ENCODE data around the gene CYP24A1. TPM values are rescaled to one million over a fixed set of nuclear protein-coding genes. Genes with fewer than 3 reads are reported as not detected.

The CYP24A1 gene
- total and polyA plus RNA-seq, 5 donors: not detected

DNA sequence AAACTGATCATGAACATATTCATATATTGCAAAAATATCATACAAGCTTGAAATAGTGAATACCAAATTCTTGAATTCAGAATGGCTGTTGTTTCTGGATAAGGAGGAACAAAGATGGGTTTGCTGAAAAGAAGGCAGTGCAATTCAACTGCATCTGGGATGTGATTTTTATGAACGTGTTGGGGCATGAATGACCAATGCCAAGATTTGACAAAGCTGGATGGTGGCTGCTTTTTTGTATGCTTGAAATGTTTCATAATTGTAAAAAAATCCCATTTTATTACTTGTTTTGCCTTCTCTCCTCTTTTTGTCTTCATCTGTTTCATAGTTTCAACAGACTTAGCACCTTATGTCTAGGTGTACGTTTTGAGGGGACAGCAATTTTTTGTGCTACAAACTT is 66.6 kb downstream of the CYP24A1 start:
- intact Hi-C loops (cut with DNase I): no loop called here
- WGBS: 67% methylated on average over 2 of the region's 2 CpGs
- H3K4me3 ChIP-seq (ENCODE audit: low read length): no peak overlapping the region

GRCh38 chr20:54106162-54106561 is 67.6 kb downstream of the CYP24A1 start:
- Histone ChIP-seq H3K27ac (ENCODE audit: low read length) (no peak overlapping the region), H3K4me1 (ENCODE audit: control insufficient read depth, insufficient read depth, low read length) (no peaks in the 10 kb centered on the region), H3K9me3 (ENCODE audit: control insufficient read depth, low read length) (no peaks in the 10 kb centered on the region), H3K4me3 (ENCODE audit: low read length) (no peak overlapping the region), H3K27me3 (ENCODE audit: control insufficient read depth, insufficient read depth) (no peaks in the 10 kb centered on the region)
- DNase-seq (no peak), ATAC-seq (no peak)
- intact Hi-C loops (cut with DNase I): no loop called here
- 68% methylated on average over 4 of the region's 4 CpGs for WGBS

More for the DNA sequence above, 66.6 kb downstream of the CYP24A1 start:
- no peaks in the 10 kb centered on the region for H3K4me1 ChIP-seq (ENCODE audit: control insufficient read depth, insufficient read depth, low read length)
- no peak for DNase-seq
- no peaks in the 10 kb centered on the region for H3K9me3 ChIP-seq (ENCODE audit: control insufficient read depth, low read length)
- H3K27me3 ChIP-seq (ENCODE audit: control insufficient read depth, insufficient read depth): no peaks in the 10 kb centered on the region
- ATAC-seq: no peak
- H3K27ac ChIP-seq (ENCODE audit: low read length): no peak overlapping the region

DNA sequence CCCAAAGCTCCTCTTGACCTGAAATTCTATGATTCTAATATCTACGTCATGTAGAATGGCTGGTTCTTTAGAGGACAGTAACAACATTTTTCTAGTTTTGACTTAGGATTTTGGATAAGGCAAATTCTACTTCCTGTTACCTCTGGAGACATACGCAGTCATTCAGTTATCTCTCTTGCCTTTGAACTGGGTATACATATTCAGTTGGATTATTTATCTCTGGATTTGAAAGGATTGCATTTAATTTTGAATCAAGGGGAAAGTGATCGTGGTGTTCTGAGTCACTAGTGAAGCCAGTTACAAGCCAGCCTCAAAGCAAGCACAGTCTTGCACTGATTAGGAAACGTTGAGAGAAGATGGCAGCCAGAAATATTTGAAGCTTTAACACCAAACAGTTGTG is 68.1 kb downstream of the CYP24A1 start:
- no peak overlapping the region for H3K4me3 ChIP-seq (ENCODE audit: low read length)
- no peak for ATAC-seq
- no peak for DNase-seq
- H3K27ac ChIP-seq (ENCODE audit: low read length): no peak overlapping the region
- H3K27me3 ChIP-seq (ENCODE audit: control insufficient read depth, insufficient read depth): no peaks in the 10 kb centered on the region
- no peaks in the 10 kb centered on the region for H3K9me3 ChIP-seq (ENCODE audit: control insufficient read depth, low read length)
- WGBS: 53% methylated on average over 4 of the region's 4 CpGs
- intact Hi-C loops (cut with DNase I): no loop called here
- no peaks in the 10 kb centered on the region for H3K4me1 ChIP-seq (ENCODE audit: control insufficient read depth, insufficient read depth, low read length)

DNA sequence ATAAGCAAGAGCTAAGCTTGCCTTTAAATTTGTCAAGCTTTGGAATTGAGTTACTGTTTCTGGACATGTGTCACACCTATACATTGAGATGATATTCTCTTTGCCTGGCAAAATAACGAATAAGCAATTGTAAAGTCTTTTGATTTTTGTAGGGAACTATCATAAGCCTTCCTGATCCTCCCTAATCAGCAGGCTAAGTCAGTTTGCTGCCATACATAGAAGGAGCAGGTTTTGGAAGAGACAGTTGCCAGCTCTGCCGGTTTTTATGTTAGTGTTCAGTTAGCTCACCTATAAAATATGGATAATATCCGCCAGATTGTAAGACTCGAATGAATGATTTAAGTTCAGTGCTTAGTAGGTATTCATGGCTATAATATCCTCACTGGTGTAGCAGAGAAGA is 69.0 kb downstream of the CYP24A1 start:
- ATAC-seq (no peak), DNase-seq (no peak)
- Histone ChIP-seq H3K9me3 (ENCODE audit: control insufficient read depth, low read length) (no peaks in the 10 kb centered on the region), H3K27me3 (ENCODE audit: control insufficient read depth, insufficient read depth) (no peaks in the 10 kb centered on the region), H3K27ac (ENCODE audit: low read length) (no peak overlapping the region), H3K4me1 (ENCODE audit: control insufficient read depth, insufficient read depth, low read length) (no peaks in the 10 kb centered on the region), H3K4me3 (ENCODE audit: low read length) (no peak overlapping the region)
- 87% methylated on average over 4 of the region's 4 CpGs for WGBS
- intact Hi-C loops (cut with DNase I): no loop called here

DNA sequence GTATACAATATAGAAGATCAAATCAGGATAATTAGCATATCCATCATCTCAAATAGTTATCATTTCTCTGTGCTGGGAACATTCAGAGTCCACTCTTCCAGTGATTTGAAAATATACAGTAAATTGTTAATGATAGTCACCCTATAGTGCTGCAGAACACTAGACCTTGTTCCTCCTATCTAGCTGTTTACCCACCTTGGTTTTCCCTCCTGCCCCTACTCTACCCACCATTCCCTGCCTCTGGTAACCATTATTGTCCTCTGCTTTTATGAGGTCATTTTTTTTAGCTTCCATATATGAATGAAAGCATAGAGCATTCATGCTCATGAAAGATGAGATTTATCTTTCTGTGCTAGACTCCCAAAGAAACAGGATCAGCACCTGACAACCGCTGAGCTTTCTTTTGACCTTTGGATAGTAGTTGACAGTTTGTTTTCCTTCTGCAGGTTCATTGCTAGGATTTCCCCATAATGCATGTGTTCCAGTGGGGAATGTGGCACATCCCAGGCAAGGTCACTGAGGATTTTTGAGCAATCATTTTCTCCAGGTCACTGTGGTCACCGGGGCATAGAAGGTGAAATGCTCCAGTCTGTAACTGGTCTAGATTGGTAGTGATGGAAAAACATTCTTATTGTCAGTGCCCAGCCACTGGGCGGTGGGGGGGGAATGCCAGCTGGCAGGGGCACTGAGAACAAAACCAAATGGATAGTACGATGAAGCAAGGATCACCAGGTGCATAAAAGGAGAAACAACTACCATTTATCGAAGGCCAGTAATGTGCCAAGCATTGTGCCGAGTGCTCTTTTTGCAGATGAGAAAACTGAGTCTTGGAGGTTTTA is 69.8 kb downstream of the CYP24A1 start:
- no peak for DNase-seq
- 88% methylated on average over 6 of the region's 6 CpGs for WGBS
- no peak for ATAC-seq
- no peaks in the 10 kb centered on the region for H3K9me3 ChIP-seq (ENCODE audit: control insufficient read depth, low read length)
- no peaks in the 10 kb centered on the region for H3K27me3 ChIP-seq (ENCODE audit: control insufficient read depth, insufficient read depth)
- H3K4me1 ChIP-seq (ENCODE audit: control insufficient read depth, insufficient read depth, low read length): no peaks in the 10 kb centered on the region
- intact Hi-C loops (cut with DNase I): no loop called here
- H3K27ac ChIP-seq (ENCODE audit: low read length): no peak overlapping the region
- no peak overlapping the region for H3K4me3 ChIP-seq (ENCODE audit: low read length)

Other genes with a start within 250 kb of the CYP24A1 start
- gene BCAS1, start 103.4 kb downstream of the CYP24A1 start, total RNA-seq: under 1 TPM in 1 of 4 donors, not detected in 3; 0.18 TPM
- gene BCAS1, start 103.4 kb downstream of the CYP24A1 start, polyA plus RNA-seq: 0.18 TPM
- 10 to 100 TPM; 19.6 to 28.4 (median 25.6) TPM for gene PFDN4, start 34.1 kb upstream of the CYP24A1 start, total RNA-seq
- gene PFDN4, start 34.1 kb upstream of the CYP24A1 start, polyA plus RNA-seq: 88.6 TPM

Data from right cardiac atrium (tissue), 5 donors.